NCI-H774 (cell line): ENCODE data around the gene GRM4.
A peak's percentile ranks its signal among the peaks of the same experiment; 100 is the strongest.

Experiments used
- DNase-seq: peaks from one replicate; lab custom pipeline; 2025; lab: John Stamatoyannopoulos, UW

GRM4 gene

GRCh38 chr6:34061348-34061747 is 84.5 kb downstream of the GRM4 start:
- no peak for DNase-seq

GRCh38 chr6:34059914-34060313 is 86.0 kb downstream of the GRM4 start:
- no peak for DNase-seq

- DNase-seq, result no peak
Observed at GRCh38 chr6:34059136-34059731, 86.7 kb downstream of the GRM4 start.

- no peak for DNase-seq
Observed at GRCh38 chr6:34057790-34058189, 88.1 kb downstream of the GRM4 start.

- no peak for DNase-seq
Observed at GRCh38 chr6:34057191-34057590, 88.7 kb downstream of the GRM4 start.

GRCh38 chr6:34056305-34057108 is 89.4 kb downstream of the GRM4 start:
- DNase-seq, result no peak

- DNase-seq, result peak; percentile 23
Observed at GRCh38 chr6:34055223-34055933, 90.5 kb downstream of the GRM4 start.

- DNase-seq, result peak; percentile 23
Observed at GRCh38 chr6:34053721-34054120, 92.2 kb downstream of the GRM4 start.

GRCh38 chr6:34052918-34053608 is 92.8 kb downstream of the GRM4 start:
- no peak for DNase-seq

- DNase-seq, result no peak
Observed at GRCh38 chr6:34052071-34052825, 93.6 kb downstream of the GRM4 start.

GRCh38 chr6:34051331-34051919 is 94.5 kb downstream of the GRM4 start:
- DNase-seq, result no peak

- DNase-seq, result no peak
Observed at GRCh38 chr6:34050691-34051090, 95.2 kb downstream of the GRM4 start.

GRCh38 chr6:34049395-34050342 is 96.2 kb downstream of the GRM4 start:
- DNase-seq, result no peak

GRCh38 chr6:34047913-34048867 is 97.7 kb downstream of the GRM4 start:
- no peak for DNase-seq

GRCh38 chr6:34046617-34047016 is 99.3 kb downstream of the GRM4 start:
- DNase-seq, result no peak

- DNase-seq, result no peak
Observed at GRCh38 chr6:34045771-34046170, 100.1 kb downstream of the GRM4 start.

GRCh38 chr6:34044945-34045595 is 100.8 kb downstream of the GRM4 start:
- no peak for DNase-seq

GRCh38 chr6:34043359-34043758 is 102.5 kb downstream of the GRM4 start:
- no peak for DNase-seq
